CD4-positive, alpha-beta T cell treated with Interleukin-10 for 1 hour (primary cell): ENCODE measurements around the gene UBE2H.
"Not testable (repeated sequence)": the region's sequence is repeated elsewhere in the genome, so short reads cannot be mapped to it uniquely, and the experiment has no call there.

Experiments
- DNase-seq: peaks from one replicate; pipeline ENCODE4 v3.0.0-alpha.2; 2020

The UBE2H gene

DNA sequence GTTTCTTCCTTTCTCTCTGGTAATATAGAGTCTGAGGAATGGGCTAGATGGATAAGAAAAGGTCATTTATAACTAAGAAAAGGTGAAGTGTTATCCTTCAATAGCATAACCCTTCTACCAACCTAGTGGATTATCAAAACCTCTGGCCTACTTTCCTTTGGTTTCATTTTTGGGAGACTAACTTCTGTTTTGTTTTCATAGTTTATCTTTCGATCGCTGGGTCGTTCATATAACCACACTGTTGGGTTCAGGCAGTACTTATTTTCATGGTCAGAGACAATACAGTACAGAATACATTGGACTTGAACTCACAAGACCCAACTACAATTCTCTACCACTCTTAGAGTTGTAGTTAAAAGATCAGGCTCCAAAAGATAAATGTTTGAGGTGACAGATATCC is 86.5 kb downstream of the UBE2H start:
- no peak for DNase-seq

DNA sequence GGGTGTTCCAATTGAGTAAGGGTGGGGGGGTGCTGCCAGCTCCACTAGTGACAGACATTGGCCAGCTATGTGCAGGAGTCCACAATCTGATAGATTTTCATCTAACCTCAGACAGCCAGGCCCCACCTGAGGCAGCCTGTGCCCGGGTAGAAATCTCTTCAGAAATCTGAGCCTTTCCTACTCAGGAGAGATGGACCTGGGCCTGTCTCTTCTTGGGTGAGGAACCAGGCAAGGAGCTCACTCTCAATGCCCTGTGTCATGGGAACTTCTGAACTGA is 86.9 kb downstream of the UBE2H start:
- DNase-seq = no peak

DNA sequence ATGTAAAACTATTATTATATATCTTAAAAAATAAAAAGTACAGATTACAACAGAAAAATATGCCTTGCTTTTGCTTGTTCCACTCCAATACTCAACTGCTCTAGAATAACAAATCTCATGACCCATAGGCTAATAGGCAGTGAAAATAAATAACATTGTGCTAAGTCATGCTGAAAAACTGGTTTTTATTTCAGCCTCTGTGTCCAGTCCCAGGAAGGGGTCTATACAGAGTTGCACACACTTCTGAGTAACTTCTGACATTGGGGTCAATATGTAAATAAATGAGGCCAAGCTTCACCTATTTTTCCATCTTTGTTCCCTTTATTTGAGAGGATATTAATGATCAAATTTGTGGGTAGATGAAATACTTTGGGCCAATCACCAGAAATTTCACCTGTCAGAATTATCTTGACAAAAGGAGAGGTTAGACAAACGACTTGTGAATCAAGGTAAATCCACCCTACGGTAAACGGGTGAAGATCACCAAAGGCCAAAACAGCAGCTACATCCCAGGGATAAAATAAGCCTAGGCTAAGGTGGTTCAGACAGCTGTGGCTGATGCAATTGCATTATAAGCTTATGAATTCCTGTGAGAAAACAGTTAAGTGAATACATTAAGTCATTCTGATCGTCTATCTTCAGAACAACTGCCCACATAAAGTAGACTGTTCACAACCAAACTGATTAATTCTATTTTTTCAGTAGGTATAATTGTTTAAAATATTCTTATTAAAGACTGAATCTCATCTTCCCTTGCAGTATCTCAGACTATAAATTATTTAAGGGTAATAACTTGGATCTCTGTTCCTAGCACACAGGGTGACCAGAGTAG is 87.5 kb downstream of the UBE2H start:
- DNase-seq = no peak

DNA sequence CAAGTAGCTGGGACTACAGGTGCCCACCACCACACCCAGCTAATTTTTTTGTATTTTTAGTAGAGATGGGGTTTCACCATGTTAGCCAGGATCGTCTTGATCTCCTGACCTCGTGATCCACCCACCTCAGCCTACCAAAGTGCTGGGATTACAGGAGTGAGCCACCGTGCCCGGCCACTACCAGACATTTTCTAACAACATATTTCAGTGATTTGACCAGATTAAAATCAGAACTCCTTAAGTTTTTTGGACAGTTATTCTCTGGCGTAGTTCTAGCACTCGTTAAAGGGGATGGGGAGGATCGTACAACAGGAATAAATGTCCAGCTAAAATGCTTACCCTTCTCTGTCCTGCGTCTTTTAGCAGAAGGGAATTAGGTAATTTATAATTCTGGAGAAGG is 88.1 kb downstream of the UBE2H start:
- not testable (repeated sequence) for DNase-seq

DNA sequence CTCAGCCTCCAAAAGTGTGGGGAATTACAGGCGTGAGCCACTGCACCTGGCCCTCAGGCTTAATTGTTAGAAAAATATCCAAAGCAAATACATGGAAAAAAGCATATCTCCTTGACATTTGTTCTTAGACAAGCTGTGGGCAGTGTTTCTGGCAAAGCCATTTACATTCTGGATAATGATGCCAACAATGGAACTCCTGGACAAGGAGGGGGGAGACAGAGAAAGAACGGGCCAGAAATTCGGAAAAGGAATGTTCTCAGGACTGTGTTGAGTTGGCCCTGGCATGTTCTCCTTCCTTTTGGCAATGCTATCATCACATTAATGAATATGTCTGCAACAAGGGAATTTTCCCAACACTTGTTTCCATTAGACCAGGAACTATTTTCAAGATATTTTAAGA is 88.7 kb downstream of the UBE2H start:
- DNase-seq = no peak

DNA sequence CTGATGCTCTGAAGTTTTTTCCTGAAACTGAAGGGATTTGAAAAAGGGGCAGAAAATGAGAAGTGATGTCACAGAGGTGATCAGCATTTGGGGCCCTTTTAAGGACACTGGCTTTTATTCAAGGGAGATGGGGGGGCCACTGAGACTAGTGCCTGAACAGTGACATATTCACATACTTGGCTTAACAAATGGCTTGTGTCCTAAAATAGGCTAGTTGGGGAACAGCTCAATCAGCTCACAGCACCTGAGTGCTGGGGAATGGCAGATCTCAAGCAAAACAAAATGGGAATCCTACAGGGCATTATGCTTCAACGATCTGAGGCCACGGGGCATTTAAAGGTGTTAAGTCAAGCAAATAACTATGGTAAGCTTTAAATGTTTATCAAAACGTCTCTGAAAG is 90.1 kb downstream of the UBE2H start:
- no peak for DNase-seq

DNA sequence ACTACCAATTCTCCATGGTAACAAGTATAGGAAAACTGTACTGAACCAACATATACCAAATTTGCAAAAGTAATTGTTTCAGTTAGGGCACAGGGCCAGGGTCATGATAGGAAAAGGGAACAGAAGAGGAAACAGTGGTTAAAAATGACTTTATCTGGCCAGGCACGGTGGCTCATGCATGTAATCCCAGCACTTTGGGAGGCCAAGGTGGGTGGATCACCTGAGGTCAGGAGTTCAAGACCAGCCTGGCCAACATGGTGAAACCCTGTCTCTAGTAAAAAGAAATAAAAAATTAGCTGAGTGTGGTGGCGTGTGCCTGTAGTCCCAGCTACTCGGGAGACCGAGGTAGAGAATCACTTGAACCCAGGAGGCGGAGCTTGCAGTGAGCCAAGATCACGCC is 92.0 kb downstream of the UBE2H start:
- not testable (repeated sequence) for DNase-seq

DNA sequence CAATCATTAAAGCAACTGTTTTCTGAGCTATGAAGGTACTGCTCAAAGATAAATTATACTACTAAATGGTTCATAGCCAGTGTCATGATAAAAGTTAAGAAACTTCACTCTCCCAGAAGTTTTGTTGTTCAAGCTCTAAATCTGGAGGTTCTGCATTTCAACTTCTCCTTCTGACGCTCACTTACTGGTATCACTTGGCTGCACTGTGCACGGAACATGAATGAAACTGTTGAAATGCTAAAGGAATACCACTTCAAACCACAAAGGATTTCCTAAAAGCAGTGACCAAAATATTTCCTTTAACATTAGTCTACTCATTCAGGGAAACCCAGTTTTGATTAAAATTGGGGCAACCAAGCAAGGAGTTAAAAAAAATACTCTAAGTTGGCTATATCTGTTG is 93.6 kb downstream of the UBE2H start:
- DNase-seq = no peak

DNA sequence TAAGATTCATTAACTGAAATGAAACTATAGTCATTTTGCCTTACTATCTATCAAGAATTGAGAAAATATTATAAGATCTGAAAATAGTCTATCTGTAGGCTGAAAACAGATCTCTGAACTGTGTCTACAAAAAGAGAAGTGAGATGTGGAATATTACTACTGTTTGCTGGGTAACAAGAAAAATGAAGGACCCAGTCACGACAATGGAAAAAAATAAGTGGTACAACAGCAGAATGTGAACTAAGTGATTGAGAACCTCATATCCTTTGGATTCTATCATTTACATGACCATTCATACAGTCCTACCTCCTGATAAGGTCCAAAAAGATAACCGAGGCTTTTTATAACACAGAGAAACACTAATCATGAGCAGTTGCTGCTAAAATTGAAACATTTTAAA is 94.3 kb downstream of the UBE2H start:
- DNase-seq = no peak

DNA sequence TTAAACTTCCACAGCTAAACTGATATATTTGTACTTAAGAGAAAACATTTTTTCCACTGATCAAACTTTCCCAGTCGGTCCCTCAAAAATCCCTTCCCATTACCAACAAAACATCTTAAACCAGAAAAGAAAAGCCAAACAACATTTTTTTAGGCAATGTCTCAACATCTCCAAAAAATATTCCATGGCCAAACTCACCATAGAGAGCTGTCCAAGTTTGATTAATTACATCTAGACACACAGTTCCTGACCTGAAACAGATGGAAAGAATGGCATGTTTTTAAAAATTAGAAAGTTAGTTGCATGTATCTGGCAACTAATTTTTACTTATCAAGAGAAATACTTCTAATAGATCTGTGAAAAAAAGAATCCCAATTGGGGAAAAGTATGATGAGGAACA is 95.4 kb downstream of the UBE2H start:
- no peak for DNase-seq

DNA sequence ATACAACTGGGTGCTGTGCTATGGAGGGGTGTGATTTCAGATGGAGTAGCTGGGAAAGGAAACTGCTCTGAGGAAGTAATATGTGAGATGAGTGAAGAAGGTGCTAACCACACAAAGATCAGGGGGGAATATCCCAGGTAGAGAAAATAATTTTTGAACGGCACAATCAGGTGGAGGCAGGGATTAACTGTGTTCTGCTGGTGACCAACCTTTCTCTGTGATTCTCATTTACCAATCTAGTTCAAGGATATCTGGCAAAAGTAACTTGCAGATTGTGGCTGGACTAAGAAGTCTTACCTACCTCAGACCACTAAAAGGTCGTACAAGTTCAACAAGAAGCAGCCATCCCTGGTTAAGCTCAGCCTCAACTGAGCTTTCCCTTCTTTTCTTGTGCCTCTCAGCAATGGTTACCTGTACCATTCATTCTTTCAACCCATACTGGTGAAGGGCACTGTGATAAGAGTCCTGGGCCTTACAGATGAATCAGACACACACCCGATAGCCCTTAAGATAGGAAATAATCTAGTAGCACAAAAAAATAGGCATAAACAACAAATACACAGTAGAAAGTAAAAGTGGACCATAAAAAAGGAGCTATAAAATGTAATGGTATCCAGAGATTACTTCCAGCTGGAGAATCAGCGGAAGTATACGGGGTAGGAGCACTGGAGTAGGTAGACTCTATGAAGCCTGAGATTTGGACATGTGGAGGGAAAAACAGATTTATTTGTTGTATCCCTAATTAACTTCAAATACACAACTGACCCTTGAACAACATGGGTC is 96.6 kb downstream of the UBE2H start:
- no peak for DNase-seq

DNA sequence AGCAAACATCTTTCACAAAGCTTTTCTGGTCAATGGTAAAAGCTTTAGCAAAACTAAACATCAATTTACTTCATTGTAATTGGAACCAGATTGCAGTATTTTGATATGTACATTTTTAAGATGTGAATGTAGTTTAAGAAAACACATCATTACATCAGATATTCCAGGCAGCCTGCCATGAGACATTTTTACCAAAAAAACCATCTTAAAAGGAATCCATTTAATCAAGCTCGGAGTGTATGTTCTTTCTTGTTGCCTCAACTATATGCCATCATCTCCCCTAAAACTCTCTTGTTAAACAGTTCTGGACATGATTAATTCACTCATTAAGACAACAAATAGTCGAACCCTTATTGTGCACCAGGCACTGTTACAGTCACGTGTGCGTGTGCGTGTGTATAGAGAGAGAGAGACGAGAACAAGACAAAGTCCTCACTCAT is 97.5 kb downstream of the UBE2H start:
- DNase-seq = no peak

DNA sequence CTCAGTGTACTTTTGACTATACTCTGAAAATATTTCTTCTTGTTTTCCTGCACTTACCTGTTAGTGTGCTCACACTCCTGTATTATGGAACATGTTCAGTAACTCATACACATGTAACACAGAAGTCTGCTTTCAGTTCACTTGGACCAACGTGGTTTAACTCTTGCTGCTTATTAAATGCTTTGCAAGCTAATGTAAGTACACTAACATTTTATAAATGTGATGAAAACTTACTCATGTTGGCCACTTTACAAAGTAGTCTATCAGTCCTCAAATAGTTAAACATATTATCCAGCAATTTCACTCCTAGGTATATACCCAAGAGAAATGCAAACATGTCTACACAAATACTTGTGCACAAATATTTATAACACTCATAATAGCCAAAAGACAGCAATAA is 98.4 kb downstream of the UBE2H start:
- no peak for DNase-seq

DNA sequence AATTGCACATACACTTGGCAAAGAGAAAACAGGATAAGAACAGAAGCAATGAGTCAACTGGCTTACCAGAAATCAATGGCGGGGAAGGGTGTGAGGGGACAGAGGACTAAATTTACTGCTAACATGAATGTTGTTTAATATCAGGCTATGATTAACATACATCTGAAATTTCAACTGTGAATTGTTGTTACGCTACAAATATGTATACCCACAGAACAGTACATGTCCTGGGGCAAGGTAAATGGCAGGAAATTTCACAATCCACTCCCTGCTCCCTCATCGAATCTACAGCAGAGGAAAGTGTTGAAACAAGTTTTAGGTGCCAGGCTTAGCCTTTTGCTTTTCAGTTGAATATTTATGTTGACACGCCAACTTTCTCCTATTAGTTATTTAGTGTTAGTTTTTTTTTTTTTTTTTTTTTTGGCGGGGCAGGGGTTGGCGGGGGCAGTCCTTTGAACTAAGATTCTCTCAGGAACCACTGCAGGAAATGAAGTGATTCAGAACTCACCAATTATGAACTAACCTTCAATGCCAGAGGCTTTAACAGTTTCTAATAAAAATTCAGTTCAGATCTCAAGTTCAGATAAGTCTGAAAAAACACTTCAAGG is 99.0 kb downstream of the UBE2H start:
- DNase-seq = no peak

DNA sequence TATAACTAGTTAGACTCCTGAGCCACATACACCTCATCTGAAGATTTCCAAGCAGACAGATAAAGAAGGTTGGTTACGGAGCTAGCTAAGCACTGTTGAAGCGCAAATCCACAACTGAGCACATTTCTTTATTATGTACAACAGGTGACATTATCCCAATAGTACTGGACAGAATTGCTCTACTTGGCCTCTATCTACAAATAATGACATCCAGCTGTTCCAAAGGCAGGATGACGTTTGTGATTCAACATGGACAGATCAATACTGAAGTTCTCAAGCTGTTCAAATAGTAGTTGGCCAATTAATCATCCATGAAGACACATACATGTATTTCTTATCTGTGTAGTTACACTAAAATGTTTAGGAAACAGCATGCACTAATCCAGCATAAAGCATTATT is 101.0 kb downstream of the UBE2H start:
- no peak for DNase-seq

DNA sequence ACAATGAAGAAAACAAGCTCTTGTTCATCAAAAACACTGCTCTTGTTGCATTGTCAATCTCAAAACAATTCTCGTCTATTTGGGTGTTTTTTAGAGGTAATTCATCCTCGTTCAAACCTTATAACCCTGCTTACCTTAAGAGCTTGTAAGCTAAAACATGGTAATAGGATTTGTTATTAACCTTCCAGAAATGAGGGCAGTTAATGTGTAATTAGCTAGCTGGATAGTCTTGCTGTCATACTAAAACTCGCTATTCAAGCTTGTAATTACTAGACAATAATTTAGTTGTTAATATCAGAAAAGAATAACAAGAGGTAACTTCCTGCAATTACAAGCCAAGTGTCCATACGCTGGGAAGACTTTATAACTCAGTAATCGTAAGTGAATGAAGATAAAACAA is 101.6 kb downstream of the UBE2H start:
- DNase-seq = no peak

DNA sequence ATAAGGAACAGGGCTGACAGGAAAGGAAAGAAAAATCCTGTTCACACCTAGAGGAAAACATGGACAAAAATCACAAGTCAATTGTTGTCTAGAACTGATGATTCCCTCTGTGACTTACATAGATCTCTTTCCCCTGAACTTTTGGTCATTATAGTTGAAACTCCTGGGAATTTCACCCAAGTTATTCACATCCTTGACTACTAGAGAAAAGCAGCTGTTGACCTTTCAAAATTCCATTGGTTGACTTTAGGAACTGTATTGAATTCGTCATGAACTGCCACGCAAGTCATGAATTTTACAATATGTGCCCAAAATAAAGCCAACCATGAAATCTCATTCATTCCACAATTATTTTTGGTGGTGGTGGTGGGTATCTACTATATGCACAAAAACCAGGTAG is 104.3 kb downstream of the UBE2H start:
- no peak for DNase-seq

DNA sequence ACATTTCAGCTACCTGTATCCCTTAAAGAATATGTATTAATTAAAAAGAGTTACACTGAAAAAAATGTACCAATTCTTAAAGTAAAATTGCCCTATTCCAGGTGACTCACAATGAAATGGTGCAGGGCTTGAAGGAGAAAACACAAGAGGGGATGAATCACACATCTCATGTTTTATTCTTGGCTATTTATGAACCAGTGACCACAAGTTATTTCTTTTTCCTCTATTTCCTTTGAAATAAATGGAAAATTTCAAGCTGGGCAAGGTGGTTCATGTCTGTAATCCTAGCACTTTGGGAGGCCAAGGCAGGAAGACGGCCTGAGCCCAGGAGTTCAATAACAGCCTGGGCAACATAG is 106.8 kb downstream of the UBE2H start:
- no peak for DNase-seq

DNA sequence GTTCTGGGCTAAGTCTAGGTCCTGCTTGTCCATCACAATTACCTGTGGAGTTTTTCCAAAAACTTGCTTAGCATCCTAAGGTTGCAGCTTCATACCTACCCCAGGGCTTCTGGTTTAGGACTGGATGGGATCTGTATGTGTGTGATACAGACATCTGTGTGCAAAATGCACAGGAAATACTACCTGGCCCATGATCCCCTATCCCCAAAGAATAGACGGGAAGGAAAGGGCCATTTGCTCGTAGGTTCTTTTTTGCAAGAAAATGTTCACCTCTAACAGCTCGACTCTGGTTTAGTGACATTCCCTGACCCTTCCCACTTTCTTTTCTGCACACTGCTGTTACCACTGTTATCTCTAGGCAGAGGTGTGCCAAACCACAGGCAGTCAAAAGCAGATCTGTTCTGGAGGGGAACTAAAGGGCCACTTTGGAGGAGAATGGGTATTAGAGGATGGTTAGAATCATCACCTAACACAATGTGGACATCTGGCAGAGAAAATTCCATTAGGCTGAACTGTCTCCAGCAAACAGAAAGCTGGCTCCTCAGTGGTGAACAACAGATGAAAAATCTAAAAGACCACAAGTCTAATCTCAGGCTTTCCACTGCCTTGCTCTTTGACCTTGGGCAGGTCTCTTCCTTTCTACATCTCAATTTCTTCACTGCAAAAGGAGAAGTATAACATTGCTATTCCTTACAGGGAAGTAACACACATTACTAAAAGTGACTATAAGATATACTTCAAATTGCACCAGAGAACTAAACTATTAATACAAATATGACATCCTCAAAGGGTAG is 107.4 kb downstream of the UBE2H start:
- no peak for DNase-seq

DNA sequence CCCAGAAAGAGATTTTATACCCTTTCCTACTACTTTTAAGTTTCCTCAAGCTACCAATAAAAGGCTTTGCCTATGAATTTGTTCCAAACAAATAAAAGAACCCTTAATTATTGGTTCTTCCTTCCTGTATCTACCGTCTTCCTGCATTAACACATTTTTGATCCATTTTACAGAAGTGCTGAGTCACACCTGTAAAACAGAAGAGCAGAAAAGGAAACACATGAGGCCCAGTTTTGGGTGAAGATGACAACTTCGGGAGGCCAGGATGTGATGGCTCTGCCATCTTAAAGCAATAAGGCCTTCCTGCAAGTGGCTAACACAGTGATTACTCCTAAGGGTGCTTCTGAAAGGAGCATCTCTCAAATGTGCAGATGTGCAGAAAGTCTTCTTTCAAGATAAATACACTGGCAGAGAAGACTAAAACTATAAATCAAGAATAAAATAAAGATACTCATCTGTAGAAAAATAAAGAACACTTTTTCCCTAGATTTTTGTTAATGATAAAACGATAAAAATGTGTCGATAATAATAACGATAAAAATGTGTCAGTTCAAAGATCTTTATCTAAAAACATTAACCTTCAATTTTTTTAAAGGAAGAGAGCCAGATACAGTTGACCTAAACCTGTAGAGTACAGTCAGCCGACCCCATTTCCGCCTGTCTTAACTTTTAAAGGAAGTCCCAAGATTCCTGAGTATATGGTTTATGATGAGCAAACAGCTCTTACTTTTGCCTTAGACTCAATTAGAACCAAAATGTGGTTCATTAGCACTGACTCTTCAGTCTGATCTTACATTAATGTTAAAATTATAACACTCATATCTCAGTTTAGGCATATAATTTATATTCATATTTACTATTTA is 108.6 kb downstream of the UBE2H start:
- no peak for DNase-seq

DNA sequence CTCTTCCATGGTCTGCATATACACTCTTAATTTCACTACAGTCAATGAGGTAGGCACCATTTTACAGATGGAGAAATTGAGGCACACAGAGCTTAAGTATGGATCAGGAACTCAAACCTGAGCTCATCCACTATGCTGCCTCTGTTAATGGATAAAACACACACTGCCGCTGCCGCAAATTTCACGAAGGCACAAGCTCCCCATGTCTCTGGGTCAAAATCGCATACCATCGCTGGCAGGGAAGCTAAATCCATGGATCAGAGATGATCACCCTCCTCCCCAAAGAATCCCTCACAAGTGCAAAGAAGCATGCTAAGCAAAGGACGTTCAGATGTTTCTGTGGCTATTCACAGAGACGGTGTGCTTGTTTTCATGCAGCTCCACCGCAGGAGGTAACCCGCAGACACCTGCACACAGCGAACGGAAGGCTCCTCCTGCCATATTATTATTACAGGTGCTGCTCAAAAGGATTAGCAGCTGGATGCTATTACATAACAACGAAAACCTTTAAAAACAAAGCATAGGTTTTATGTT is 109.3 kb downstream of the UBE2H start:
- no peak for DNase-seq

DNA sequence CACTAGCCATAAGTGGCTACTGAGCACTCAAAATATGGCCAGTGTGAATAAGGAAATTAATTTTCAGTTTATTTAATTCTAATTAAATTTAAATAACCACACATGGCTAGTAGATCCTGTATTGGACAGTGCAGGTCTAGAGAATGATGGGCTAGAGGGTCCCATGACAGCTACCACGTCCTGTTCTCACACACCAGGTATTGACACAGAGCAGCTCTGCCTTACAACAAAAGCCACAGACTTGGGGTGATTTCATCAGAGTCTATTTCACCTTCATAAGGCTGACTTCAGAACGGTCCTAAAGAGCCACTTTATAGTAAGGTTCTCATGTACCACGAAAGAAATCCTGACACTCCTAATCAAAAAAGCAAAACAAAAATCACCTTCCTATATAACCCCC is 111.3 kb downstream of the UBE2H start:
- DNase-seq = no peak
